IMR-90 (cell line): ENCODE measurements around the gene ARFIP1. TPM values are rescaled to one million over a fixed set of nuclear protein-coding genes. Genes with fewer than 3 reads are reported as not detected.

Experiments used
- ATAC-seq: fragments of 200-7000 bp; cut with Tn5 transposase; 2 replicates; pipeline ENCODE4 v1.9.1; 2020; ENCODE audit warnings: low read depth, mild to moderate bottlenecking, moderate library complexity
- BruUV-seq: library from RNA; stranded (reverse); fragments of 400-500 nt; replicated peaks from 2 replicates; lab custom pipeline; 2021; lab: Mats Ljungman, UMichigan
- CTCF ChIA-PET: fragments of 300-600 bp; formaldehyde crosslinking; extraction: SDS; loops from one replicate; lab custom pipeline; 2021; ENCODE audit warnings: antibody characterized with exemption; lab: Yijun Ruan, JAX
- POLR2A ChIA-PET: fragments of 300-600 bp; sonication (Branson Sonifier 250); formaldehyde crosslinking; loops from one replicate; lab custom pipeline; 2022; ENCODE audit warnings: antibody characterized with exemption; ENCODE audit not compliant: unreplicated experiment; lab: Charles Lee
- DNase-seq: peaks from one replicate; pipeline ENCODE4 v3.0.0; 2013
- H2AFZ ChIP-seq: replicated peaks from 2 replicates; pipeline ENCODE3; 2013; ENCODE audit warnings: low read length, mild to moderate bottlenecking; ENCODE audit not compliant: poor library complexity
- H2AK5ac ChIP-seq: 2 replicates; pipeline ENCODE4 v1.6.1; 2013; ENCODE audit warnings: low read depth, low read length, inconsistent platforms
- H2AK9ac ChIP-seq: replicated peaks from 2 replicates; pipeline ENCODE3; 2013; ENCODE audit warnings: mild to moderate bottlenecking, low read depth, low read length, moderate library complexity; ENCODE audit not compliant: poor library complexity
- H2BK120ac ChIP-seq: 2 replicates; pipeline ENCODE4 v1.6.1; 2013; ENCODE audit warnings: low read depth, low read length, inconsistent platforms
- H2BK15ac ChIP-seq: 3 replicates; pipeline ENCODE4 v1.6.1; 2013; ENCODE audit warnings: low read depth, low read length, inconsistent platforms
- H2BK20ac ChIP-seq: 2 replicates; pipeline ENCODE4 v1.6.1; 2013; ENCODE audit warnings: low read depth, mild to moderate bottlenecking, inconsistent platforms, low read length, moderate library complexity
- H2BK5ac ChIP-seq: 2 replicates; pipeline ENCODE4 v1.6.1; 2013; ENCODE audit warnings: mild to moderate bottlenecking, low read depth, low read length, inconsistent platforms; ENCODE audit not compliant: poor library complexity, severe bottlenecking
- H3K14ac ChIP-seq: replicated peaks from 2 replicates; pipeline ENCODE4 v1.6.1; 2013; ENCODE audit warnings: low read depth, low read length, inconsistent platforms
- H3K18ac ChIP-seq: 2 replicates; pipeline ENCODE4 v1.6.1; 2013; ENCODE audit warnings: low read depth, low read length, control low read depth
- H3K23ac ChIP-seq: 2 replicates; pipeline ENCODE4 v1.6.1; 2013; ENCODE audit warnings: low read depth, low read length, inconsistent platforms
- H3K27ac ChIP-seq: 2 replicates; pipeline ENCODE4 v1.5.1; 2013; ENCODE audit warnings: mild to moderate bottlenecking, control low read depth, low read length; ENCODE audit not compliant: insufficient read depth
- H3K27me3 ChIP-seq: 2 replicates; pipeline ENCODE4 v1.6.1; 2013; ENCODE audit warnings: low read length; ENCODE audit not compliant: control insufficient read depth, insufficient read depth
- H3K36me3 ChIP-seq: 2 replicates; pipeline ENCODE4 v1.6.1; 2013; ENCODE audit warnings: low read length, mixed read lengths; ENCODE audit not compliant: control insufficient read depth, insufficient read depth
- H3K4ac ChIP-seq: 2 replicates; pipeline ENCODE4 v1.6.1; 2013; ENCODE audit warnings: low read depth, low read length, inconsistent platforms
- H3K4me1 ChIP-seq: 2 replicates; pipeline ENCODE4 v1.6.1; 2013; ENCODE audit warnings: low read length, mixed read lengths; ENCODE audit not compliant: control insufficient read depth, insufficient read depth
- H3K4me2 ChIP-seq: 2 replicates; pipeline ENCODE4 v1.6.1; 2013; ENCODE audit warnings: low read depth, mild to moderate bottlenecking, control low read depth, low read length, moderate library complexity
- H3K4me3 ChIP-seq: 2 replicates; pipeline ENCODE4 v1.5.1; 2013; ENCODE audit warnings: low read depth, mild to moderate bottlenecking, control low read depth, low read length, moderate library complexity; ENCODE audit not compliant: insufficient read depth
- H3K56ac ChIP-seq: 2 replicates; pipeline ENCODE4 v1.6.1; 2013; ENCODE audit warnings: low read length, inconsistent platforms; ENCODE audit not compliant: insufficient read depth; ENCODE audit errors: extremely low read depth
- H3K79me1 ChIP-seq, 2 experiments: 2 replicates each; pipeline ENCODE4 v1.6.1; 2013; ENCODE audit warnings: low read length in 2 of 2, inconsistent platforms in 1 of 2, low read depth in 1 of 2
- H3K9ac ChIP-seq: 2 replicates; pipeline ENCODE4 v1.6.1; 2013; ENCODE audit warnings: low read depth, low read length, control low read depth
- H3K9me1 ChIP-seq: 2 replicates; pipeline ENCODE4 v1.6.1; 2013; ENCODE audit warnings: low read length, inconsistent platforms; ENCODE audit not compliant: insufficient read depth
- H3K9me3 ChIP-seq: 2 replicates; pipeline ENCODE4 v1.6.1; 2013; ENCODE audit warnings: low read length; ENCODE audit not compliant: control insufficient read depth, insufficient read depth
- H4K20me1 ChIP-seq: 2 replicates; pipeline ENCODE4 v1.6.1; 2013; ENCODE audit warnings: low read length, inconsistent platforms; ENCODE audit not compliant: insufficient read depth
- H4K5ac ChIP-seq: 2 replicates; pipeline ENCODE4 v1.6.1; 2013; ENCODE audit warnings: mild to moderate bottlenecking, low read depth, low read length, control low read depth
- H4K8ac ChIP-seq, 2 experiments: 2 replicates each; pipeline ENCODE4 v1.6.1; 2013; ENCODE audit warnings: low read depth in 2 of 2, low read length in 2 of 2, control low read depth in 1 of 2, inconsistent platforms in 1 of 2
- H4K91ac ChIP-seq: 2 replicates; pipeline ENCODE4 v1.6.1; 2013; ENCODE audit warnings: low read depth, low read length, inconsistent platforms; ENCODE audit not compliant: insufficient read depth
- BHLHE40 ChIP-seq: fragments of 150-350 bp; IDR thresholded peaks from 2 replicates; pipeline ENCODE4 v1.6.1; 2016; ENCODE audit warnings: mild to moderate bottlenecking, low read depth, low read length
- CEBPB ChIP-seq: IDR thresholded peaks from 2 replicates; pipeline ENCODE4 v1.6.1; 2012; ENCODE audit warnings: low read depth, low read length, improper control_type of control experiment
- CHD1 ChIP-seq: IDR thresholded peaks from 2 replicates; pipeline ENCODE4 v1.6.1; 2012; ENCODE audit warnings: low read depth, low read length, improper control_type of control experiment
- CTCF ChIP-seq: conservative IDR thresholded peaks from 2 replicates; pipeline ENCODE4 v1.5.1; 2012; ENCODE audit warnings: mild to moderate bottlenecking, low read depth, low read length, improper control_type of control experiment
- FOS ChIP-seq: fragments of 150-350 bp; IDR thresholded peaks from 2 replicates; pipeline ENCODE4 v1.6.1; 2016; ENCODE audit warnings: low read depth, low read length
- MAZ ChIP-seq: IDR thresholded peaks from 2 replicates; pipeline ENCODE4 v1.6.1; 2012; ENCODE audit warnings: low read depth, mild to moderate bottlenecking, low read length, improper control_type of control experiment, moderate library complexity, borderline replicate concordance
- MXI1 ChIP-seq: IDR thresholded peaks from 2 replicates; pipeline ENCODE4 v1.6.1; 2012; ENCODE audit warnings: low read depth, mild to moderate bottlenecking, low read length, moderate library complexity, borderline replicate concordance
- RAD21 ChIP-seq: IDR thresholded peaks from 2 replicates; pipeline ENCODE4 v1.6.1; 2012; ENCODE audit warnings: low read length, improper control_type of control experiment
- RFX5 ChIP-seq: IDR thresholded peaks from 2 replicates; pipeline ENCODE4 v1.8.0; 2012; ENCODE audit warnings: low read depth, mild to moderate bottlenecking, low read length, moderate library complexity
- SMC3 ChIP-seq: fragments of 150-350 bp; IDR thresholded peaks from 2 replicates; pipeline ENCODE4 v1.6.1; 2016; ENCODE audit warnings: low read depth, mild to moderate bottlenecking, antibody characterized with exemption, low read length, moderate library complexity
- WGBS, 2 experiments: methylation state at CpG; one replicate each; pipeline versions ENCODE4 v1.1.5 to v1.1.7; 2013; ENCODE audit warnings: missing lambda C conversion rate in 2 of 2; ENCODE audit not compliant: insufficient read length in 1 of 2; ENCODE audit errors: extremely low coverage in 2 of 2; 5-methylcytosine and 5-hydroxymethylcytosine counted together
- dilution Hi-C: fragments of 300-500 bp; cut with HindIII; formaldehyde crosslinking; loops from one replicate; pipeline ENCODE4 v1.14.3; 2018; ENCODE audit warnings: low sequenced_read_pairs; ENCODE audit not compliant: unreplicated experiment
- in situ Hi-C: fragments of 300-500 bp; cut with MboI; formaldehyde crosslinking; loops from 3 replicates; pipeline ENCODE4 v1.14.3; 2019; ENCODE audit warnings: low sequenced_read_pairs, inconsistent platforms, mixed read lengths
- intact Hi-C: fragments of 100-400 bp; cut with micrococcal nuclease; formaldehyde crosslinking; loops from 2 replicates; pipeline ENCODE4 v1.10.0; 2022
- polyA plus RNA-seq, 3 experiments: library from polyadenylated mRNA; depleted of rRNA; stranded (reverse); fragments of >200 nt; gene quantifications; 2 replicates each; pipeline ENCODE4 v1.2.3, GENCODE V29; 2012; ENCODE audit warnings: low replicate concordance in 1 of 3
- total RNA-seq: library from RNA; depleted of rRNA; stranded (reverse); fragments of >200 nt; gene quantifications from 2 replicates; pipeline ENCODE4 v1.2.3, GENCODE V29; 2012
- TF ChIP-seq, protein P1 (sequence below): fragments of 150-350 bp; IDR thresholded peaks from 2 replicates; pipeline ENCODE4 v1.6.1; 2017; ENCODE audit warnings: mild to moderate bottlenecking, antibody characterized with exemption, low read length, low read depth

ARFIP1 gene
- total and polyA plus RNA-seq, 2 of the 4 experiments (the other 2 are of a cell fraction), result 12.7 to 30.5 TPM

GRCh38 chr4:152806501-152807125 is 26.9 kb downstream of the ARFIP1 start:
- Histone ChIP-seq H3K36me3 (no peaks in the 10 kb centered on the region), H4K8ac (no peak overlapping the region)

More at GRCh38 chr4:152806501-152807125, 26.9 kb downstream of the ARFIP1 start:
- dilution Hi-C loops (no loop called here), in situ Hi-C loops (no loop called here), intact Hi-C loops (no loop called here)
- Histone ChIP-seq H3K18ac (no peak overlapping the region), H2BK20ac (no peak overlapping the region), H3K9me3 (no peaks in the 10 kb centered on the region), H3K4ac (no peak overlapping the region), H3K4me1 (peaks cover 2% of the 10 kb centered on the region; the same call in 1 of the 2 replicates), H3K14ac (no peak overlapping the region), H2BK5ac (no peak overlapping the region), H3K79me1 (peaks cover 33 to 51% of the 10 kb centered on the region in 2 experiments), H4K20me1 (peaks cover 11% of the 10 kb centered on the region; the same call in 1 of the 2 replicates), H3K9me1 (no peaks in the 10 kb centered on the region), H3K4me2 (no peak overlapping the region), H3K56ac (no peak overlapping the region), H3K9ac (no peak overlapping the region), H4K91ac (no peak overlapping the region), H2AK5ac (no peak overlapping the region), H4K5ac (no peak overlapping the region), H2AK9ac (no peak overlapping the region), H3K23ac (no peak overlapping the region), H3K27ac (no peak overlapping the region), H2BK15ac (no peak overlapping the region), H2BK120ac (no peak overlapping the region), H3K27me3 (no peaks in the 10 kb centered on the region), H2AFZ (no peak overlapping the region), H3K4me3 (no peak overlapping the region)
- ChIA-PET CTCF (no interaction called here), POLR2A (no interaction called here)
- no TSS peak for BruUV-seq
- DNase-seq (no peak), ATAC-seq (no peak)
- no CpG with 5 or more reads among the region's 3 CpGs for WGBS, 2 experiments
- no peak for TF ChIP-seq CTCF
- no peak for TF ChIP-seq MAZ
- TF ChIP-seq MXI1, result no peak
- no peak for TF ChIP-seq CEBPB
- no peak for TF ChIP-seq FOS
- TF ChIP-seq CHD1, result no peak
- TF ChIP-seq RFX5, result no peak
- TF ChIP-seq, protein P1, sequence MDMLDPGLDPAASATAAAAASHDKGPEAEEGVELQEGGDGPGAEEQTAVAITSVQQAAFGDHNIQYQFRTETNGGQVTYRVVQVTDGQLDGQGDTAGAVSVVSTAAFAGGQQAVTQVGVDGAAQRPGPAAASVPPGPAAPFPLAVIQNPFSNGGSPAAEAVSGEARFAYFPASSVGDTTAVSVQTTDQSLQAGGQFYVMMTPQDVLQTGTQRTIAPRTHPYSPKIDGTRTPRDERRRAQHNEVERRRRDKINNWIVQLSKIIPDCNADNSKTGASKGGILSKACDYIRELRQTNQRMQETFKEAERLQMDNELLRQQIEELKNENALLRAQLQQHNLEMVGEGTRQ, result no peak
- TF ChIP-seq BHLHE40, result no peak
- TF ChIP-seq RAD21, result no peak
- no peak for TF ChIP-seq SMC3
